Activated CD4-positive, alpha-beta memory T cell treated with anti-CD3 and anti-CD28 coated beads, Interleukin-2, amount 10 ng/mL, durations not matched to agents 7 days and 5 days (primary cell): ENCODE data around the gene LRRC61. TPM values are rescaled to one million over a fixed set of nuclear protein-coding genes. Genes with fewer than 3 reads are reported as not detected.

Experiments
- CTCF ChIA-PET: fragments of 350-600 bp; sonication (Branson Sonifier 250); formaldehyde crosslinking; loops from one replicate; lab custom pipeline; 2021; ENCODE audit warnings: antibody characterized with exemption, inconsistent platforms; lab: Charles Lee
- POLR2A ChIA-PET: fragments of 350-600 bp; sonication (Branson Sonifier 250); formaldehyde crosslinking; loops from one replicate; lab custom pipeline; 2021; ENCODE audit warnings: antibody characterized with exemption; lab: Charles Lee
- DNase-seq: peaks from one replicate; pipeline ENCODE4 v3.0.0-alpha.2; 2020
- H3K27ac Mint-ChIP-seq: one replicate; pipeline ENCODE4 v1.8.0; 2021; ENCODE audit warnings: mild to moderate bottlenecking, mixed read lengths
- H3K27me3 Mint-ChIP-seq: one replicate; pipeline ENCODE4 v1.8.0; 2021; ENCODE audit warnings: mixed read lengths
- H3K36me3 Mint-ChIP-seq: one replicate; pipeline ENCODE4 v1.8.0; 2021; ENCODE audit warnings: low read depth, mixed read lengths
- H3K4me1 Mint-ChIP-seq: one replicate; pipeline ENCODE4 v1.8.0; 2021; ENCODE audit warnings: mixed read lengths
- H3K4me3 Mint-ChIP-seq: one replicate; pipeline ENCODE4 v1.8.0; 2021; ENCODE audit warnings: mild to moderate bottlenecking, mixed read lengths
- H3K9me3 Mint-ChIP-seq: one replicate; pipeline ENCODE4 v1.8.0; 2021; ENCODE audit warnings: mixed read lengths
- total RNA-seq, 2 experiments: library from RNA; stranded (reverse); gene quantifications; one replicate each; pipeline ENCODE4 v1.2.3, GENCODE V29; 2021

LRRC61 gene
- total RNA-seq, 2 experiments from 2014 or later, result 23.1 to 26.8 TPM

- no peaks in the 10 kb centered on the region for H3K9me3 Mint-ChIP-seq
- CTCF ChIA-PET, result interaction anchor here (0.8 kb wide), 1 partner anchor 419 kb away, joined by 3 read pairs; no protein-coding TSS in a partner anchor
- H3K27ac Mint-ChIP-seq, result no peak overlapping the region
- no peak for DNase-seq
- peaks cover 18% of the 10 kb centered on the region for H3K27me3 Mint-ChIP-seq
- POLR2A ChIA-PET, result no interaction called here
- peaks cover 4% of the 10 kb centered on the region for H3K36me3 Mint-ChIP-seq
- H3K4me1 Mint-ChIP-seq, result no peaks in the 10 kb centered on the region
- H3K4me3 Mint-ChIP-seq, result no peak overlapping the region
Observed at GRCh38 chr7:150338166-150338829, 15.1 kb downstream of the LRRC61 start.

GRCh38 chr7:150339409-150339809 lies 16.3 kb downstream of the LRRC61 start:
- H3K9me3 Mint-ChIP-seq, result no peaks in the 10 kb centered on the region
- no peak overlapping the region for H3K4me3 Mint-ChIP-seq
- DNase-seq, result no peak
- H3K27ac Mint-ChIP-seq, result no peak overlapping the region
- CTCF ChIA-PET, result no interaction called here
- POLR2A ChIA-PET, result no interaction called here
- H3K27me3 Mint-ChIP-seq, result peaks cover 26% of the 10 kb centered on the region
- H3K4me1 Mint-ChIP-seq, result no peaks in the 10 kb centered on the region
- peaks cover 4% of the 10 kb centered on the region for H3K36me3 Mint-ChIP-seq

GRCh38 chr7:150340024-150340749 lies 17.0 kb downstream of the LRRC61 start:
- H3K9me3 Mint-ChIP-seq, result no peaks in the 10 kb centered on the region
- ChIA-PET POLR2A (no interaction called here), CTCF (no interaction called here)
- H3K27me3 Mint-ChIP-seq, result peaks cover 28% of the 10 kb centered on the region
- no peak for DNase-seq
- peaks cover 4% of the 10 kb centered on the region for H3K36me3 Mint-ChIP-seq
- H3K27ac Mint-ChIP-seq, result no peak overlapping the region
- no peak overlapping the region for H3K4me3 Mint-ChIP-seq
- no peaks in the 10 kb centered on the region for H3K4me1 Mint-ChIP-seq

- CTCF ChIA-PET, result no interaction called here
- Mint-ChIP-seq H3K4me3 (no peak overlapping the region), H3K36me3 (peaks cover 4% of the 10 kb centered on the region), H3K9me3 (no peaks in the 10 kb centered on the region), H3K27me3 (peaks cover 28% of the 10 kb centered on the region), H3K4me1 (no peaks in the 10 kb centered on the region), H3K27ac (no peak overlapping the region)
- POLR2A ChIA-PET, result no interaction called here
- no peak for DNase-seq
Observed at GRCh38 chr7:150340875-150341262, 17.7 kb downstream of the LRRC61 start.

GRCh38 chr7:150341263-150342120 lies 18.3 kb downstream of the LRRC61 start, which contains the start of gene RARRES2:
TSS of gene RARRES2 (minus strand) at chr7:150341629. CDS start at chr7:150340609, 1,020 bp downstream.
- peaks cover 33% of the 10 kb centered on the region for H3K27me3 Mint-ChIP-seq
- H3K27ac Mint-ChIP-seq, result no peak within 1 kb of the TSS
- CTCF ChIA-PET, result no interaction called here

GRCh38 chr7:150342121-150342408 lies 18.9 kb downstream of the LRRC61 start:
- no peaks in the 10 kb centered on the region for H3K4me1 Mint-ChIP-seq
- no peaks in the 10 kb centered on the region for H3K9me3 Mint-ChIP-seq
- H3K27me3 Mint-ChIP-seq, result peaks cover 36% of the 10 kb centered on the region
- no peak overlapping the region for H3K27ac Mint-ChIP-seq
- no peak for DNase-seq
- ChIA-PET POLR2A (no interaction called here), CTCF (no interaction called here)
- H3K36me3 Mint-ChIP-seq, result peaks cover 4% of the 10 kb centered on the region
- H3K4me3 Mint-ChIP-seq, result no peak overlapping the region

More at GRCh38 chr7:150341263-150342120, 18.3 kb downstream of the LRRC61 start, which contains the start of gene RARRES2:
- POLR2A ChIA-PET, result no interaction called here
- H3K4me1 Mint-ChIP-seq, result no peaks in the 10 kb centered on the region
- H3K4me3 Mint-ChIP-seq, result no peak within 1 kb of the TSS
- no peak for DNase-seq
- H3K9me3 Mint-ChIP-seq, result no peaks in the 10 kb centered on the region
- H3K36me3 Mint-ChIP-seq, result peaks cover 4% of the 10 kb centered on the region

GRCh38 chr7:150343225-150343624 lies 20.1 kb downstream of the LRRC61 start:
- peaks cover 36% of the 10 kb centered on the region for H3K27me3 Mint-ChIP-seq
- POLR2A ChIA-PET, result interaction anchor here (1.0 kb wide), 1 partner anchor 20 kb away, joined by 3 read pairs; the partner anchor contains the start of genes ACTR3C and LRRC61
- CTCF ChIA-PET, result no interaction called here
- no peaks in the 10 kb centered on the region for H3K4me1 Mint-ChIP-seq
- no peaks in the 10 kb centered on the region for H3K9me3 Mint-ChIP-seq
- H3K4me3 Mint-ChIP-seq, result no peak overlapping the region
- DNase-seq, result no peak
- H3K36me3 Mint-ChIP-seq, result peaks cover 2% of the 10 kb centered on the region
- H3K27ac Mint-ChIP-seq, result no peak overlapping the region

- H3K27ac Mint-ChIP-seq, result no peak overlapping the region
- no peak for DNase-seq
- H3K36me3 Mint-ChIP-seq, result peaks cover 2% of the 10 kb centered on the region
- ChIA-PET POLR2A (no interaction called here), CTCF (no interaction called here)
- no peaks in the 10 kb centered on the region for H3K9me3 Mint-ChIP-seq
- H3K4me1 Mint-ChIP-seq, result no peaks in the 10 kb centered on the region
- H3K4me3 Mint-ChIP-seq, result no peak overlapping the region
- peaks cover 36% of the 10 kb centered on the region for H3K27me3 Mint-ChIP-seq
Observed at GRCh38 chr7:150344299-150344698, 21.1 kb downstream of the LRRC61 start.

- Mint-ChIP-seq H3K27me3 (peaks cover 32% of the 10 kb centered on the region), H3K4me1 (no peaks in the 10 kb centered on the region), H3K9me3 (no peaks in the 10 kb centered on the region), H3K4me3 (no peak overlapping the region), H3K27ac (no peak overlapping the region), H3K36me3 (peaks cover 2% of the 10 kb centered on the region)
- ChIA-PET POLR2A (no interaction called here), CTCF (interaction anchor here (1.3 kb wide), 1 partner anchor 12 kb away, joined by 4 read pairs; no protein-coding TSS in a partner anchor)
- DNase-seq, result no peak
Observed at GRCh38 chr7:150345012-150345411, 21.9 kb downstream of the LRRC61 start.

GRCh38 chr7:150346922-150347321 lies 23.8 kb downstream of the LRRC61 start:
- no peak for DNase-seq
- Mint-ChIP-seq H3K36me3 (peaks cover 2% of the 10 kb centered on the region), H3K4me1 (no peaks in the 10 kb centered on the region), H3K27ac (no peak overlapping the region), H3K4me3 (no peak overlapping the region), H3K27me3 (peaks cover 29% of the 10 kb centered on the region), H3K9me3 (no peaks in the 10 kb centered on the region)
- ChIA-PET CTCF (no interaction called here), POLR2A (no interaction called here)

- ChIA-PET CTCF (no interaction called here), POLR2A (no interaction called here)
- no peak for DNase-seq
- H3K27me3 Mint-ChIP-seq, result peaks cover 1% of the 10 kb centered on the region
- no peaks in the 10 kb centered on the region for H3K9me3 Mint-ChIP-seq
- H3K27ac Mint-ChIP-seq, result no peak overlapping the region
- no peak overlapping the region for H3K4me3 Mint-ChIP-seq
- peaks cover 11% of the 10 kb centered on the region for H3K4me1 Mint-ChIP-seq
- no peaks in the 10 kb centered on the region for H3K36me3 Mint-ChIP-seq
Observed at GRCh38 chr7:150351587-150352194, 28.5 kb downstream of the LRRC61 start.

- DNase-seq, result no peak
- ChIA-PET CTCF (interaction anchor here (0.7 to 3.6 kb wide), 15 partner anchors 11 to 424 kb away, joined by 3 to 17 read pairs (median 5); partner anchors contain the start of genes REPIN1 and ZNF775), POLR2A (interaction anchor here (0.9 kb wide), 1 partner anchor 50 kb away, joined by 3 read pairs; a partner anchor contains a TSS)
Observed at GRCh38 chr7:150355666-150356059, 32.5 kb downstream of the LRRC61 start.

More at GRCh38 chr7:150355666-150356059, 32.5 kb downstream of the LRRC61 start:
- Mint-ChIP-seq H3K9me3 (peaks cover 3% of the 10 kb centered on the region), H3K36me3 (peaks cover 3% of the 10 kb centered on the region), H3K4me3 (no peak overlapping the region), H3K27ac (no peak overlapping the region), H3K27me3 (no peaks in the 10 kb centered on the region), H3K4me1 (peaks cover 43% of the 10 kb centered on the region)
